NB4 (cell line): ENCODE results near the gene ATP5ME.
"Not testable (repeated sequence)": the region's sequence is repeated elsewhere in the genome, so short reads cannot be mapped to it uniquely, and the experiment has no call there.

ENCODE experiments used
- DNase-seq: peaks from one replicate; pipeline ENCODE4 v3.0.0; 2010; ENCODE audit warnings: low read depth
- H3K4me3 ChIP-seq: one replicate; pipeline ENCODE4 v1.5.1; 2011; ENCODE audit warnings: mild to moderate bottlenecking, low read depth, low read length, moderate library complexity
- CTCF ChIP-seq: IDR thresholded peaks from one replicate; pipeline ENCODE4 v1.5.1; 2012; ENCODE audit warnings: low read depth, low read length
- MYC ChIP-seq: IDR thresholded peaks from 2 replicates; pipeline ENCODE4 v1.6.1; 2011; ENCODE audit warnings: low read depth, low read length
- POLR2A ChIP-seq: IDR thresholded peaks from 2 replicates; pipeline ENCODE4 v1.6.1; 2011; ENCODE audit warnings: mild to moderate bottlenecking; ENCODE audit not compliant: insufficient read length; ENCODE audit errors: extremely low read depth
- TF ChIP-seq, protein P1 (sequence below): IDR thresholded peaks from 2 replicates; pipeline ENCODE4 v1.6.1; 2011; ENCODE audit warnings: low read depth, low read length

The ATP5ME gene

GRCh38 chr4:675980-676870, 2.1 kb upstream of the ATP5ME start:
- peak; percentile 66 for DNase-seq
- no peak for TF ChIP-seq CTCF
- TF ChIP-seq, protein P1, sequence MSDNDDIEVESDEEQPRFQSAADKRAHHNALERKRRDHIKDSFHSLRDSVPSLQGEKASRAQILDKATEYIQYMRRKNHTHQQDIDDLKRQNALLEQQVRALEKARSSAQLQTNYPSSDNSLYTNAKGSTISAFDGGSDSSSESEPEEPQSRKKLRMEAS: 0 out of 2 replicates have a peak, but pooled peaks have one; percentile 38
- TF ChIP-seq MYC: peak; percentile 37; the same call in 1 of the 2 replicates
- no peak overlapping the region for H3K4me3 ChIP-seq

GRCh38 chr4:675036-675882, 1.2 kb upstream of the ATP5ME start:
- H3K4me3 ChIP-seq: peak overlapping the region; percentile 78
- peak; percentile 69 for DNase-seq
- peak; percentile 24 for TF ChIP-seq POLR2A
- no peak for TF ChIP-seq MYC
- no peak for TF ChIP-seq CTCF
- TF ChIP-seq, protein P1: peak; percentile 12; the same call in 1 of the 2 replicates

DNA sequence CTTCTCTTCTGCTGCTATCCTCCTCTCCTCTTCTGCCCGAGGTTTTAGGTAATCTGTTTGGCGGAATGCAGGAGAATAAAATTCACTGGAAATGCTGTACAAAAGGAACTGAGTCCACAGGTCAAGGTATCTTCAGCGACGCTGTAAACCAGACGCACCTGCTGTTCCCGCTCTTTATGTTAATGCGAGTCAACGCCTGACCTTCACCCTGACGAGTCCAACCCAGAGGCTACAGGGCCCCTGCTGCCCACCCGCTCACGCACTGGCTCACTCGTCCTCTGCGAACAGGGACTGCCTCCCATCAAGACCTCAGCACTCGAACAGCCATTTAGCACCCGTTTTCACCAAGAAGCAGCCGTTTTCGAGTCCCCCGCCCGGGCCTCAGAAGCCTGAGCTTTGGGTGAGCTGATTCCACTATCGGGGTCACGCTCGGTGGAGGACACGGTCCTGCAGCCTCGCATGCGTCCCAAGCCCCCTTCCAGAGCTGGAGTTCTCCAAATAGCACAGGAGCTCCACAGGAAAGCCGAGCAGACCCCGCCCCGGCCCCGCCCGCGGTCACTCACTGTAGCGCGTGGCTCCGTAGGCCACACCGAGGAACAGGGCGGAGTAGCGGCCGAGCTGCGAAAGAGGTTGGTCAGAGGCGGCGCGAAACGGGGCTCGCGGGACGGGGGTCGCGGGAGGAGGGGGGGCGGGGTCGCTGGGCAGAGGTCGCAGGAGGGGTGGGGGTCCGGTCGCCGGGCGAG, 556 bp downstream of the ATP5ME start:
- DNase-seq: peak; percentile 58
- peak overlapping the region; percentile 84 for H3K4me3 ChIP-seq
- no peak for TF ChIP-seq CTCF
- TF ChIP-seq, protein P1: no peak
- no peak for TF ChIP-seq MYC
- no peak for TF ChIP-seq POLR2A

GRCh38 chr4:671769-672168, 2.3 kb downstream of the ATP5ME start:
- no peak for TF ChIP-seq CTCF
- TF ChIP-seq, protein P1: no peak
- TF ChIP-seq MYC: no peak
- TF ChIP-seq POLR2A: no peak
- DNase-seq: no peak
- H3K4me3 ChIP-seq: no peak overlapping the region

DNA sequence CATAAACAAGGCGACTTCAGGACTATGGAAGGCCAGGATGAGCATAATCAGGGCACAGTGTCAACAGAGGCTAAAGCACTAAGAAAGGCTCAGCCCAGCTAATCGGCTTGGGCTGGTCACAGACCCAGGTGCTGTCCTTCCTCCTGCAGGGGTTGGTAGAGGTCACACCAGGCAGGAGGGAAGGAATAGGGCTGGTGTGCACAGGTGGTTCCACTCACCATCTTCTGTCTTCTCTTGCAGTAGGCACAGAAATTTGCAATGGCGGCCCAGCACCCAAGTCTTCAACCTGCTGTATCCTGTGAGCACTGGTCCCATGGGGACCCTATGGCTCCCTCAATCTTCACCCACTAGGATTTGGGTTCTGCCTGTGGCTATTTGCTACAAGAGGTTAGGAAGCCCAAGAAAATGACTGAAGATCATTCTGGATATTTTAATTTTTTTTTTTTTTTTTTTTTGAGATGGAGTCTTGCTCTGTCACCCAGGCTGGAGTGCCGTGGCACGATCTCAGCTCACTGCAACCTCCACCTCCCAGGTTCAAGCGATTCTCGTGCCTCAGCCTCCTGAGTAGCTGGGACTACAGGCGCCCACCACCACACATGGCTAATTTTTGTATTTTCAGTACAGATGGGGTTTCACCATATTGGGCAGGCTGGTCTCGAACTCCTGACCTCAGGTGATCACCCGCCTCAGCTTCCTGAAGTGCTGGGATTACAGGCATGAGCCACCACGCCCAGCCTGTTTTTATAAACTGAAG, 4.1 kb downstream of the ATP5ME start:
- H3K4me3 ChIP-seq, DNase-seq: not testable (repeated sequence)

DNA sequence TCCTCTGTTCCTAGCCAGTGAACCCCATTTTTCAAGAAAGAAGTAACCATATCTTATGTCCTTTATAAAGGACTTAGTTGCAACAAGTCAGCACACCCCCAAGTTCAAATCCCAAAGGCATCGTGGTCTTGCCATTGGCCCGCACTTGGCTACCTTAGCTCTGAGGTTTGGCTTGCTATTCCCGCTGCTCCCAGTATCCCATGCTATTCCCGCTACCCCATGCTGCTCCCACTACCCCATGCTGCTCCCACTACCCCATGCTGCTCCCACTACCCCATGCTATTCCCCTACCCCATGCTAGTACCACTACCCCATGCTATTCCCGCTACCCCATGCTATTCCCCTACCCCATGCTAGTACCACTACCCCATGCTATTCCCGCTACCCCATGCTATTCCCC, 5.9 kb downstream of the ATP5ME start:
- DNase-seq, H3K4me3 ChIP-seq: not testable (repeated sequence)
